NCI-H2227 (cell line): ENCODE results near the gene SERHL2.
"Not testable (repeated sequence)": the region's sequence is repeated elsewhere in the genome, so short reads cannot be mapped to it uniquely, and the experiment has no call there.

ENCODE experiments used
- DNase-seq: peaks from one replicate; lab custom pipeline; 2025; ENCODE audit not compliant: unreplicated experiment; lab: John Stamatoyannopoulos, UW

SERHL2 gene

DNA sequence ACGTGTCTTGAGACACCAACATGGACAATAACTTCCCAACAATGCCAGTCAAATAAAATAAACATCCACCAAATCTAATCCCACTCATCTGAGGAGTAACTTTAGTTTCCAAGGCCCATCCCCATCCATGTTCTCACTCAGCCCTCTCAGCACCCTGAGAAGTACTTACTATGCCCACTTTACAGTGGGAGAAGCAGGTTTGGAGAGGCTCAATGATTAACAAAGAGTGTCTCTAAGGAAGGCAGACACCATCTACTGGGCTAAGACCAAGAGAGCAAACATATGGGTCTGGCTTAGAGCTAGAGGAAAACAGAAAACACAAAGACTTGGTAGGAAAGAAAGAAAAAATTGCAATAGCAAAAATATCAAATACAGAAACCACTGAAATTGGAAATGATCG, 49.7 kb downstream of the SERHL2 start:
- DNase-seq, result no peak

DNA sequence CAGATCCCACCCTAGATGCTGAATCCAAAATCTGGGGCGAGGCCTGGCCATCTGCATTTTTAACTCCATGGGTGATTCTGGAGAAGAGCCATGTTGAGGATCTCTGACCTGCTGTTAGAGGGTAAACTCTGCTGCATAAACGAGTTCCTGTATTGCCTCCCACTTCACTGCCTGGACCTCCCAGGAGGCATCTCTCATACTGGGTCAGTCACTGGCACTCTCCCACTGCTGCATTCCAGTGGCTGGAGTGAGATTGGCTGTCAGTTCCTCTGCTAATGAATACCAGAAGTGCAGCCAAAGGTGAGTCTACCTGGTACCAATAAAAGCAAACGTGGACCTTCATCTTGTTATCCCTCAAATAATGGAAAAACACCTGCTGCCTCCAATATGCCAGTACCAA, 50.6 kb downstream of the SERHL2 start:
- no peak for DNase-seq

DNA sequence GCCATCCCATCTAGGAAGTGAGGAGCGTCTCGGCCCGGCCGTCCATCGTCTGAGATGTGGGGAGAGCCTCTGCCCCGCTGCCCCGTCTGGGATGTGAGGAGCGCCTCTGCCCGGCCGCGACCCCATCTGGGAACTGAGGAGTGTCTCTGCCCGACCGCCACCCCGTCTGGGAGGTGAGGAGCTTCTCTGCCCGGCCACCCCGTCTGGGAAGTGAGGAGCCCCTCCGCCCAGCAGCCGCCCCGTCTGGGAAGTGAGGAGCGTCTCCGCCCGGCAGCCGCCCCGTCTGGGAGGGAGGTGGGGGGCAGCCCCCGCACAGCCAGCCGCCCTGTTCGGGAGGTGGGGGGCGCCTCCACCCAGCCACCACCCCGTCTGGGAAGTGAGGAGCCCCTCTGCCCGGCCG, 53.9 kb downstream of the SERHL2 start:
- DNase-seq, result not testable (repeated sequence)

DNA sequence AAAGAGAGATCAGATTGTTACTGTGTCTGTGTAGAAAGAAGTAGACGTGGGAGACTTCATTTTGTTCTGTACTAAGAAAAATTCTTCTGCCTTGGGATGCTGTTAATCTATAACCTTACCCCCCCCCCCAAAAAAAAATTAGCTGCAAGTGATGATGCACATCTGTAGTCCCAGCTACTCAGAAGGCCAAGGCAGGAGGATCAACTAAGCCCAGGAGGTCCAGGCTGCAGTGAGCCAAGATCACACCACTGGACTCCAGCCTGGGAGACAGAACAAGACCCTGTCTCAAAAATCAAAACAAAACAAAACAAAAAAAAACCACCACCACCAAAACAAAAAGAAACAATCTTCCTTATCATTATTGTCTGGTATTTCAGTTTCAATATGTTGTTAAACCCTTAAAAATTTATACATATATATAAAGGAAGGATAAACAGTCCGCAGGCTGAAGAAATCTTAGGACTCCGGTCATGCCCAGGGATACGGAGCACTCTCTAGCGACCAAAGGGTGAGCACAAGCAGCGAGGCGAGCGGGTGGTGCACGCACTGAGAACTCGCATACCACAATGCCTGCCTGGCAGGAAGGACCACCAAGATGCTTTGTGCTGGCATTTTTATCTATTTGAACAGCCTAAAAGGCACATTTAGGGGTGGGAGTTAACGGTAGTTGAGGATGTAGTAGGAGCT, 54.5 kb downstream of the SERHL2 start:
- DNase-seq, result peak; percentile 63

DNA sequence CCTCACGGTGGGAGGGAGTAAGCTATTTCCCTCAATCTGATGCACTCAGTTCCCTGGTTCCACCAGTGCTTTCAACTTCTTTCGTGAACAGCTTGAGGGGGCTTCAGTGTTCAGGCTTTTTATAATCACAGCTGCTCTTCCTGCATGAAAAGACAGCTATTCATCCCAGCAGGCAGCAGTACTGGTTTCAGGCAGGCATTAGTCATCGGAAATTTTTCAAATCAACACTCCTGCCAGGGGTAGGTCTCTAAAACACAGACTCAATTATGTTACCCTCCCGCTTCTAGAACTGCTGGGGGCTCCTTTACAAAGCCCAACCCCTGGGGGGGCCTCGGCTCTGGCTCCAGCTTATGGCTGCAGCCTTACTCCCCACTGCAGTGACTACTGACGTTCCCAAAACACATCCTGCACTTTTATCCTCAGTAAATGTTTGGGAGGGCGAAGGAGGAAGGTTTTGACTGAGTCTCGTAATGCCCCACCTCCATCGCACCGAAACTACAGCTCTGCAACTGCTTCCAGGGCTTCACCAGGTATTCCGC, 55.1 kb downstream of the SERHL2 start:
- peak; percentile 70 for DNase-seq

DNA sequence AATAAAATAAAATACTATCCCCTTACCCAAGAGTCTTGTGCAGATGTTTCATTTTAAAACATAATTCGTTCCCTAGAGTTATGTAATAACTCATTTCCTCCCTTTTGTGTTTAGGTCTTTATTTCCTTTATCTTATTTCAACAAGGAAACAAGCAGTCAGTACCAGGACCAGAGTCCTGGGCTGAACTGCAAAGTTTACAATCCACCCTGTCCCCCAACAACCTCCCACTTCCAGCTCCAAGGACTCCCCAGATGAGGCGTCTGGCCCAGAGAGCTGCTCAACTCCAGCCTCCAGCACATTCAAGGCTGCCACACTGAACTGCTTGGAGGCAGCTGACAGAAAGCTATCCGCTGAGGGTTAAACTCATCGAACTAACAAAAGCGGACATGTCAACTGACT, 56.4 kb downstream of the SERHL2 start:
- DNase-seq, result no peak

DNA sequence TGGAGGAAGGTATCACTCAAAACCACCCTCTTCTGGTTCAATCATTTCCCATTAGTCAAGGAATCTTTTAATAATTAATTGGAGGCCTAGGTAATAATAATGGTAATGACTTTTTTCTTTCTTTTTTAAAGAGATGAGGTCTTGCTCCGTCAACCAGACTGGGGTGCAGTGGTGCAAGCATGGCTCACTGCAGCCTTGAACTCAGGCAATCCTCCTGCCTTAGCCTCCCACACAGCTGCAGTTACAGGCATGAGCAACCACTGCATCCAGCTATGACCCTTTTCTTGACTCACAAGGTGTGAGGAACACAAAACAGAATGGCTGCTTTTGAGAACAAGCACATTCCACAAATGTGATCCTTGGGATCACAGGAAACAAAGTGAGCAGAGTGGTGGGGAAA, 57.3 kb downstream of the SERHL2 start:
- DNase-seq, result no peak

DNA sequence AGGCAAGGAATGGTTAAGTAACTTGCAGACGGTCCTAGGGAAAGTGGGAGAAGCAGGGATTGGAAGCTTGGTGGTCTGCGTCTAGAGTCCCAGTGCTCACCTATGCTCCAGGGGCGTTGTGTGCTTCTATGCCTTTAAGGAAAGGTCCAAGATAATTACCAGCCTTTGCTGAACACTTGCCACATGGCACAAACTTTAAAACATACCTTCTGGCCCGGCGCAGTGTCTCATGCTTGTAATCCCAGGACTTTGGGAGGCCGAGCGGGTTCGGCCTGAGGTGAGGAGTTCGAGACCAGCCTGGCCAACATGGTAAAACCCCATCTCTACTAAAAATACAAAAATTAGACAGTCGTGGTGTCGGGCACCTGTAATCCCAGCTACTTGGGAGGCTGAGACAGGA, 58.6 kb downstream of the SERHL2 start:
- no peak for DNase-seq

DNA sequence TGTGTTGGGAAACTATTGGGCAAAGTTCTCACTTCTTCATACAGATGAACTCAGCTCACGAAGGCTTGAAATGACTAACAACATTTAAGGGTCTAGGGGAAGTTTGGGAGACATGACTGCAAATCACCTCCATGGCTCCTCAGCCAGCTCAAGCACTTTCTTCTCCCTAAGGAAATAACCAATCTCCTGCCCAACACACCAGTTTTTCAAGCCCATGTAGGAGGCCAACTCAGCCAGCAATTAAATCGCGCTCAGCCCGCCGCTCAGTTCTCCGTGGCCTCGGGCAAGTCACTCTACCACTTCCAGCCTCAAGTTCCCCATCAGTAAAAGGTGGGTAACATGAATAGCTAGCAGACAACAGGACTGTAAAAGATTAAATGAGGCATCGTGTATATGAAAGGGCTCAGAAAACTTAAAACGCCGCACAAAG, 60.1 kb downstream of the SERHL2 start:
- DNase-seq, result peak; percentile 37

DNA sequence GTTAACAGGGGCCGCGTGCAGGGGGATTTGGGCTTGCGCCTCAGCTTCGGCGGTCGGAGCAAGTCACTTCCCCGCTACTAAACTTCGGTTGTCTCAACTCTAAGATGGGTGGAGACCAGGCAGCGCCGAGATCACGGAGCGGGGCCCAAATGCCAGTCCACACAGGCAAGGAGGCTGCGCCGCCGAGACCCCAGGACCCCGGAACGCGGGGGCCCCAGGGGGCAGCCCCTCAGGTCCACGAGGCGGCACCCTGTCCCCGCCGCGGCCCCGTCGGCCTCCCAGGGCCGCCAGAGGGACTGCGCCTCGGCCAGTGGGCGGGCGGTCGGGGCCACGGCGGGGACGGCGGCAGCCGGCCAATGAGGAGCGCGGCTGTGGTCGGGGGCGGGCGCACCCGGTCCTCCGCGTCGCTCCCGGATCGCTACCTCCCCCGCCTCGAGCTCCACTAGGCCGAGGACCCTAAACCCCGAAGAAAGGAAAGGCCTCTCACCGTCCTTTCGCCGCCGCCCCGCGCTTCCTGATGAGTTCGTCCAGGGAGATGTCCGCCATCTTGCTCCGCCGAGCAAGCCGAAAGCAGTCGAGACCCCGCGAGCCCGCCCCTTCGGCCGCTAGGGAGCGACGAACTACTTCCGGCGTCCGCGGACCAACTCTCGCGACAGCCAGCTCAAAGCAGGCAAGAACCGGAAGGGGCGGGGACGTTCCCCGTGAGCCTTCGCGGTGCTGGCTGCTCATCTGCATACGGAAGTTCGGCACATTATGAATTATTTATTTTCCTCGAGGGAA, 60.7 kb downstream of the SERHL2 start, which contains the start of gene POLDIP3:
Gene POLDIP3, minus strand, starts transcription at position 572 of the 780 bp plus-strand sequence. Its CDS starts 26 bp downstream, at position 546.
- DNase-seq, result peak; percentile 97

DNA sequence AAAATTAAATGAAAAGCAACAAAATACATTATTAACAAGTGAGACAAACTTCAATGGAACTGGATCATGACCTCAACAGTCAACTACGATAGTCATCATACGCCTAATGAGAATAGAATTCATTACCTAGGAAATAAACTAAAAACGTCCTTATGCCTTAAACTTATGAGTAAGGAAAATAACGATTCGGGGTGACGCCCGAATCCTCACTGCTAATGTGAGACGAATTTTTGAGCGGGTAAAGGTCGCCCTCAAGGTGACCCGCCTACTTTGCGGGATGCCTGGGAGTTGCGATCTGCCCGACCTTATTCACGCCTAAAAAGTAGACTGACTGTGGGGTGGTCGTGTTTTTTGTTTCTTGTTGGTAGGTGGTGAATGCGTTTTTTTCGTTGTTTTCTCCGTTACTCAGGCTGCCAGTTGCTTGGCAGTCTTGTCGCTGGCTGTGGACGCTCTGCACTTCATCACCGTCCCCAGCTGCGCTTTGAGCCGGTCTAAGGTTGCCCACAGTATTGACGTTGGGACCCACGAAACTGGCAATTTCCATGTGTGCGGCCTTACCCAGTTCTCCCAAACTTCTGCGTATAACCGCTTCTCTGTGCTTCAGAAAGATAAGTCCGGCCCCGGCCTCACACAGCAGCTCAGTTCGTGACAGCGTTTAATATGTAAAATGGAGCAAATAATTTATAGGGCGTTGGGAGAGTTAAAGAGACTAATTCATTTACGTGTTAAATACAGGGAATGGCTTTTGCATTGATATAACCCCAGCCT, 61.5 kb downstream of the SERHL2 start:
- DNase-seq, result peak; percentile 90

DNA sequence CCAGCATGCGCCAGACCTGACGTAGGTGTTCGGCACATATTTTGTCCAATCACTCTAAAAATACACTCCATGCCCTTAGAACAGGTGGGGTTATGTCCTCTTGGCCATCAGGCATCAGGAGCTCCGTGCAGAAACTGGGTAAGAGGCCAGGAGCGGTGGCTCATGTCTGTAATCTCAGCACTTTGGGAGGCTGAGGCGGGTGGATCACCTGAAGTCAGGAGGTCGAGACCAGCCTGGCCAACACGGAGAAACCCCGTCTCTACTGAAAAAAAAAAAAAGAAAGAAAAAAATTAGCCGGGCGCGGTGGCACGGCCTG, 62.1 kb downstream of the SERHL2 start:
- peak; percentile 51 for DNase-seq

DNA sequence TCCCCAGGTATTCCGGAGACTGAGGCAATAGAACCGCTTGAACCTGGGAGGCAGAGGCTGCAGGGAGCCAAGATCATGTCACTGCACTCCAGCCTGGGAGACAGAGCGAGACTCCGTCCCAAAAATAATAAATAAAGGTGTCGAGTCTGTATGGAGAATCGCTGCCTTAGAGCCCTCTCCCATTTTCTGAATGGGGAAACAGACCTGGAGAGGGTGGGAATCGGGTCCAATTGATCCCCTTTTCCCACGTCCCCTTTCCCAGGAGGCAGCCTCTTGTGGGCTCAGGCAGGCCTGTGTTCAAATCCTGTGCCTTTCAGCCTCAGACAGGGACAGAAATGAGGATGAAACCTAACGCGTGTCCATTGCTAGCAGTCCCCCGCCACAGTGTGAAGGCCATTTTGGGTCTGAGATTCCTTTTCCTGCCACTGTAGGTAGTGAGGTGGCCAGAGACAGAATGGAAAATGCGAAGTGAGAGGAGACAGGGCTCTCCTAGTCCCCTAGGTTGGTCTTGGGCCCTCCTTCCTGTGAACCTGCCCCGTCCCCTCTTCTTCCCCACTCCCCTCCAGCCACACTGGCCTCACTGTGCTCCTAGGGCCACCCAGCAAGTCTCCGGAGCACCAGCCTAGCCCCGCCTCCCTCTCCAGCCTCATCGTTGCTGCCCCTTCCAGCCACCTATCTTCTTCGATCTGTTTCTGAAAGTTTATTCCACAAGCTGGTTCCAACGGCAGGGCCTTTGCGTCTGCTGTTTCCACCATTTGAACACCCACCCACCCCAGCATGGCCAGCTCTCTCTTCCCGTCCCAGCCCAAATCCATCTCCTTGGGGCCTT, 63.6 kb downstream of the SERHL2 start:
- no peak for DNase-seq

DNA sequence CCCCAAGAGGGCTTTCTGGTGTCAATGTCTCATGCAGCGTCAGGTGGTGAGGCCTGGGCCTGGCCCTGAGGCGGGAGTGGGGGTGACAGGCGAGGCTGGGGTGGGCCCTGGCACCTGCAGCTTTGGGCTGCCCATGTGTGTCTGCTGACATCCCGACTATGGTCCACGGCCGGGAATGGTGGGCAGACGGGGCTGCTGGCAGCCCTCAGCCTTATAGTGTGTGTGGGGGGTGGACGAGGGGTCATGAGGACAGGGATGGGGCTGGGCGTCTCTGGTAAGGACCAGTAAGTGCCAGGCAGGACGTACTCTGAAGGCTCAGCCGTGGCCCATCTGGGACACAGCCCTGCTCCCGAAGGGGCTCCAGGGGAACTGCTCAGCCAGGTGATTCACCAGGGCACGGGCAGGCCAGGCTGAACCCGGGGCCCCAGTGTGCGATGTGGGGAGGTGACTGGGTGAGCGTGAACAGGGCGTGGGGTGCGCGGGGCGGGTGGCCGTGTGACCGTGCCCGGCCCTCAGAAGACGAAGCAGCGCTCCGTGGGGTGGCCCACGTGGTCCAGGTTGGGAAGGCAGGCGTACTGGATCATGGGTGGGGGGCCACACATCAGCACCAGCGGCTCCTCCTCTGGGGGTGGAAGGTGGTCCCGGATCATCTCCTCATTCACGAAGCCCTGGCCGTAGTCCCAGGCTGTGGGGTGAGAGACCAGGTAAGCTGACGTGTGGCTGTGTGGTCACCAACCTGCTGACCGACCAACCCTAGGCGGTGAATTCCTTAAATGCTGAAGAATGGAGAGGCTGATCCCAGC, 65.7 kb downstream of the SERHL2 start:
- no peak for DNase-seq

DNA sequence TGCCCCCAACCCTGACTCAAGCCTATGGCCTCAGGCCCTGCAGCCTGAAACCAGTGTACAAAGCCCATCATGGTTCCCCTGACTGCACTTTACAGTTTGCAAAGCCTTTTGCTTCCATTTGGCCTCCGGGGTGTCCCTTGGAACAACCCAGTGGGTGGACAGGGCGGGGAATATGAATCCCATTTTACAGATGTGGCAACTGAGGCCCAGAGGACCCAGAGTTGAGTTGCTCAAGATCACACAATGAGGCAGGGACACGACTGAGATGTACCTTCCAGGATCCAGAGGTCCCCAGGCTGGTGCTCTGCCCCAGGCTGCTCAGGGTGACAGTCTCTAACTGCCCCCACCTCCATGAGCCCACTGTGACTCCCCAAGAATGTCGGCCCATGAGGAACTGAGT, 66.3 kb downstream of the SERHL2 start:
- DNase-seq, result no peak

DNA sequence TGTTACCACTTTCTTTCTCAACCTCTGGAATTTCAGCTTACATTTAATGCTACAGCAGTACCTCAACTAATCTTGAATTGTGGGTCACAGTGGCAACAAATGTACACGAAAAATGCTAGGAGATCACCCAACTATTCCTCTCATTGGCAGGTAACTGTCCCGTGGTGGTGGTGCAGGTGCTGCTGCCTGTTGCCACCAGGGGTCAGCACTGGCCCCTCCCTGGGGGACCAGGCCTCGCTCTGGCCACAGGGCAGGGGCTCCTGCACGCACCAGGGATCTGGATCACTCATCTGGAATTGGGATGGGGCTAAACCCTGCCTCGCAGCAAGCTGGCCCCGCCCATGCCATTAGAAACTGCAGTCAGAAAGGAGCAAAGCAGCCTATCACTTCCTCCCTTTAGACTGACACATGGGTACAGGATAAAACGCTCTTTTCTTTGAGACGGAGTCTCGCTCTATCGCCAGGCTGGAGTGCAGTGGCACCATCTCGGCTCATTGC, 67.8 kb downstream of the SERHL2 start:
- DNase-seq, result peak; percentile 53

DNA sequence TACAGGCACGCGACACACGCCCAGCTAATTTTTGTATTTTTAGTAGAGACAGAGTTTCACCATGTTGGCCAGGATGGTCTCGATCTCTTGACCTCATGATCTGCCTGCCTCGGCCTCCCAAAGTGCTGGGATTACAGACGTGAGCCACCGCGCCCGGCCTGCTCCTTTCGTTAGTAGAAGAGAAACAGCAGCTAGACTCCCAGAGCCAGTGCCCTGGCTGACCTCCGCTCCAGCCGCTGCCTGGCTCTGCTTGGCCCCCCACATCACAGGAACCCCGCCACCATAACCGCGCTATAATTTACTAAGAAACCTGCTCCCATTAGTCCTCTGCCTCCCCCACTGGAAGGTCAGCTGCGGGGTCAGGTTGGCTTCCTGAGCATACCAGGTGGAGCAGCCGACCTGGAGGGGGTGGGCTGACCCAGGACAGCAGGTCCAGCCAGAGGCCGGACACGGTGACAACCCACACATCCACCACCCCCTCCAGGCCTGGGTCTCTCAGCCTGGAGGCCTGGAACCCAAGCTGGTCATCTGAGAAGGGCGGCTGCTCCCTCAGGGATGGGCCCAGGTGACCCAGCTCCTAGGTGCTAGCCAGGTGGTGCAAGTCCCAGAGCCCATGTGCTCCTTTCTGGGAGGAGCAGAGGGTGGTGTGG, 68.4 kb downstream of the SERHL2 start:
- no peak for DNase-seq

DNA sequence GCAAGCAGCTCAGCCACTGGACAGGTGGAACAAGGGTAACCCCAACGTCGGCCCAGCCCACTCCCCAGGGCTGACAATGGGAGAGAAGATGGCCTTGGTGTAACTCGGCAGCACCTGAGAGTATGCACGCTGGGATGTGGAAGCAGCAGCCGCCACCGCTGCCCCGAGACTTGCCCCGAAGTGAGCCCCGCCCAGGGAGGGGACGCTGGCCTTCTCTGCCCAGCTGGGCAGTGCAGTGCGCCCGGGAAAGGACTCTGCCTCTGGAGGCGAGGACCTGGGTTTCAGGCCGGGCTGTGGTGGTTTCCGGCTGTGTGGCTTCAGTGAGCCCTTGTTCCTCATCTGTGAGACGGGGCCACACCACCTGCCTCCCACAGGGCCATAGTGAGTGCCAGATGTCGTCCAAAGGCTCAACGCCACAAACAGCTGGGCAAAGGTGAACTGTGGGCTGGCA, 69.6 kb downstream of the SERHL2 start:
- no peak for DNase-seq
